Spleen (tissue), 11 donors: ENCODE results near the gene KLB. TPM values are rescaled to one million over a fixed set of nuclear protein-coding genes. Genes with fewer than 3 reads are reported as not detected.

Source experiments
- DNase-seq: peaks from one replicate; pipeline ENCODE4 v3.0.0-alpha.2; 2020
- H3K27ac ChIP-seq, 8 donors: fragments of 200-600 bp; sonication (generic) in 7 of 8; 1 replicate in 4 of 8; 2 replicates in 4 of 8; pipeline versions ENCODE4 v1.5.0 to v1.8.0; 2016 to 2021; ENCODE audit warnings: inconsistent platforms in 4 of 8, mild to moderate bottlenecking in 4 of 8, moderate library complexity in 1 of 8
- H3K27me3 ChIP-seq, 7 donors: fragments of 200-600 bp; sonication (generic) in 6 of 7; replicated peaks in 1 of 7; 1 replicate in 4 of 7; 2 replicates in 3 of 7; pipeline versions ENCODE4 v1.5.0 to v1.8.0; 2016 to 2021; ENCODE audit warnings: inconsistent platforms in 3 of 7, mild to moderate bottlenecking in 1 of 7
- H3K36me3 ChIP-seq, 6 donors: fragments of 200-600 bp; sonication (generic) in 5 of 6; 1 replicate in 4 of 6; 2 replicates in 2 of 6; pipeline versions ENCODE4 v1.5.0 to v1.8.0; 2016 to 2021; ENCODE audit warnings: inconsistent platforms in 2 of 6
- H3K4me1 ChIP-seq, 6 donors: fragments of 200-600 bp; sonication (generic) in 5 of 6; 1 replicate in 3 of 6; 2 replicates in 3 of 6; pipeline versions ENCODE4 v1.5.0 to v1.8.0; 2016 to 2021; ENCODE audit warnings: inconsistent platforms in 3 of 6
- H3K4me3 ChIP-seq, 8 donors: fragments of 200-600 bp; sonication (generic) in 7 of 8; 1 replicate in 4 of 8; 2 replicates in 4 of 8; pipeline versions ENCODE4 v1.5.0 to v1.8.0; 2016 to 2021; ENCODE audit warnings: inconsistent platforms in 4 of 8, mild to moderate bottlenecking in 4 of 8, moderate library complexity in 2 of 8
- H3K9me3 ChIP-seq, 8 donors: fragments of 200-600 bp; sonication (generic) in 7 of 8; 1 replicate in 4 of 8; 2 replicates in 4 of 8; pipeline versions ENCODE4 v1.5.0 to v1.8.0; 2016 to 2021; ENCODE audit warnings: inconsistent platforms in 4 of 8
- CTCF ChIP-seq, 11 experiments: fragments of 200-600 bp in 7 of 11; fragments of 450-650 bp in 4 of 11; sonication (generic) in 4 of 11; IDR thresholded peaks in 8 of 11; conservative IDR thresholded peaks in 3 of 11; 1 replicate in 7 of 11; 2 replicates in 4 of 11; pipeline versions ENCODE4 v1.4.0 to v1.8.0; 2016 to 2021; ENCODE audit warnings: antibody characterized with exemption in 11 of 11, inconsistent platforms in 4 of 11, mild to moderate bottlenecking in 1 of 11
- POLR2A ChIP-seq, 3 donors: fragments of 450-650 bp; IDR thresholded peaks; one replicate each; pipeline ENCODE4 v1.5.1; 2017; ENCODE audit warnings: antibody characterized with exemption in 3 of 3, mild to moderate bottlenecking in 1 of 3
- POLR2AphosphoS5 ChIP-seq, 3 donors: sonication (generic); formaldehyde crosslinking; IDR thresholded peaks; one replicate each; pipeline ENCODE4 v1.5.1; 2017; ENCODE audit warnings: antibody characterized with exemption in 3 of 3
- WGBS, 5 donors: extraction: QIAGEN DNeasy Blood & Tissue Kit in 3 of 5; methylation state at CpG; one replicate each; pipeline versions ENCODE4 v1.1.5 to v1.1.7; 2013 to 2018; 5-methylcytosine and 5-hydroxymethylcytosine counted together
- intact Hi-C: fragments of 100-400 bp; cut with DNase I; formaldehyde crosslinking; loops from one replicate; pipeline ENCODE4 v1.15.0; 2023; ENCODE audit warnings: low total_unique reads
- polyA plus RNA-seq, 3 donors: library from polyadenylated mRNA; stranded (reverse); fragments of 200-250 nt; gene quantifications; one replicate each; pipeline ENCODE4 v1.2.1, GENCODE V29; 2013
- total RNA-seq, 7 donors: library from RNA; depleted of rRNA in 3 of 7; stranded (reverse); fragments of >200 nt in 3 of 7; fragmentation: NEBNext Ultra II Directional in 4 of 7; extraction: Animal tissue kit (Norgen Biotek cat#: 25700) in 4 of 7; gene quantifications; one replicate each; pipeline versions ENCODE4 v1.1.0 to v1.2.1, GENCODE V29; 2016 to 2021
- donor health status: healthy with polysubstance abuse.
- donor health status: DM: no; HTN: no; CAD: no; lungs with moderate emphysema.
- donor health status: DM: no; HTN: no; CAD: no.
- donor health status: Bipolar disorder and iron deficiency.
- donor health status: healthy.
- donor health status: DM: no; HTN: no; CAD: no.
- donor health status: DM: yes; HTN: yes; CAD: no.

Gene KLB
- total and polyA plus RNA-seq, 10 donors: 0.03 TPM; not detected in 9

- Histone ChIP-seq H3K9me3 (no peaks in the 10 kb centered on the region), H3K27me3 (no peaks in the 10 kb centered on the region), H3K36me3 (no peaks in the 10 kb centered on the region), H3K4me3 (no peak overlapping the region), H3K27ac (no peak overlapping the region), H3K4me1 (no peaks in the 10 kb centered on the region)
- TF ChIP-seq POLR2A (IDR thresholded peaks at IDR 0.05): no peak
- no peak for TF ChIP-seq POLR2AphosphoS5 (IDR thresholded peaks at IDR 0.05)
- 61 to 77% (median 73%) methylated on average over 7 of the region's 7 CpGs for WGBS, 5 donors
- intact Hi-C loops: no loop called here
- DNase-seq: no peak
Observed at GRCh38 chr4:39435659-39436563, 29.2 kb downstream of the KLB start.

- H3K36me3 ChIP-seq: no peaks in the 10 kb centered on the region
- H3K27me3 ChIP-seq: no peaks in the 10 kb centered on the region
- no peaks in the 10 kb centered on the region for H3K9me3 ChIP-seq
- no peak overlapping the region for H3K27ac ChIP-seq
- 72 to 95% (median 93%) methylated on average over 2 of the region's 2 CpGs for WGBS, 5 donors
- intact Hi-C loops: no loop called here
- TF ChIP-seq POLR2AphosphoS5 (IDR thresholded peaks at IDR 0.05): no peak
- no peak for TF ChIP-seq POLR2A (IDR thresholded peaks at IDR 0.05)
- TF ChIP-seq CTCF (IDR thresholded peaks at IDR 0.05 in 8 of 11, conservative IDR thresholded peaks at IDR 0.05 in 3 of 11): no peak
- no peak for DNase-seq
- no peak overlapping the region for H3K4me3 ChIP-seq
- peaks cover 0 to 3% (median 2%) of the 10 kb centered on the region in 6 donors for H3K4me1 ChIP-seq
Observed at GRCh38 chr4:39441593-39441992, 34.9 kb downstream of the KLB start.

- Histone ChIP-seq H3K9me3 (no peaks in the 10 kb centered on the region), H3K4me3 (no peak overlapping the region), H3K27ac (no peak overlapping the region), H3K4me1 (peaks cover 4 to 17% (median 13%) of the 10 kb centered on the region in 6 donors), H3K27me3 (peaks cover 0 to 4% (median 0%) of the 10 kb centered on the region in 7 donors), H3K36me3 (no peaks in the 10 kb centered on the region)
- WGBS, 5 donors: 69 to 86% (median 72%) methylated on average over 4 of the region's 4 CpGs
- intact Hi-C loops: no loop called here
- DNase-seq: no peak
- no peak for TF ChIP-seq CTCF (IDR thresholded peaks at IDR 0.05 in 8 of 11, conservative IDR thresholded peaks at IDR 0.05 in 3 of 11)
- TF ChIP-seq POLR2A (IDR thresholded peaks at IDR 0.05): no peak
- no peak for TF ChIP-seq POLR2AphosphoS5 (IDR thresholded peaks at IDR 0.05)
Observed at GRCh38 chr4:39442998-39443397, 36.3 kb downstream of the KLB start.

- TF ChIP-seq POLR2A (IDR thresholded peaks at IDR 0.05) (no peak), POLR2AphosphoS5 (IDR thresholded peaks at IDR 0.05) (no peak), CTCF (IDR thresholded peaks at IDR 0.05 in 8 of 11, conservative IDR thresholded peaks at IDR 0.05 in 3 of 11) (no peak)
- 85 to 92% (median 90%) methylated on average over 15 to 20 of the region's 20 CpGs for WGBS, 5 donors
Observed at GRCh38 chr4:39446483-39446841, 39.7 kb downstream of the KLB start.

More at GRCh38 chr4:39446483-39446841, 39.7 kb downstream of the KLB start:
- intact Hi-C loops: no loop called here
- Histone ChIP-seq H3K27ac (peak overlapping the region in 6 of 8 donors; percentile 3 to 71 (median 52)), H3K4me3 (peak overlapping the region in 4 of 8 donors; percentile 36 to 68 (median 42)), H3K36me3 (peaks cover 0 to 27% (median 8%) of the 10 kb centered on the region in 6 donors), H3K4me1 (peaks cover 4 to 18% (median 13%) of the 10 kb centered on the region in 6 donors), H3K9me3 (no peaks in the 10 kb centered on the region), H3K27me3 (peaks cover 0 to 4% (median 0%) of the 10 kb centered on the region in 7 donors)
- no peak for DNase-seq
